Loucy (cell line): ENCODE measurements around the gene SFRP5.

ENCODE experiments used
- H2AFZ ChIP-seq: fragments of 200-600 bp; sonication (generic); 2 replicates; pipeline ENCODE4 v1.6.0; 2016; ENCODE audit warnings: antibody characterized with exemption, mild to moderate bottlenecking, low read length, moderate library complexity
- H3F3A ChIP-seq: fragments of 200-600 bp; 2 replicates; pipeline ENCODE4 v1.6.0; 2016; ENCODE audit warnings: antibody characterized with exemption, low read depth, mild to moderate bottlenecking
- H3K27me3 ChIP-seq: fragments of 200-600 bp; sonication (generic); 2 replicates; pipeline ENCODE4 v1.6.1; 2014; ENCODE audit warnings: low read length, mild to moderate bottlenecking; ENCODE audit not compliant: insufficient read depth, poor library complexity, severe bottlenecking
- H3K36me3 ChIP-seq: fragments of 200-600 bp; sonication (generic); 2 replicates; pipeline ENCODE4 v1.6.1; 2016; ENCODE audit warnings: low read length; ENCODE audit not compliant: insufficient read depth
- H3K4me1 ChIP-seq: fragments of 200-600 bp; sonication (generic); 2 replicates; pipeline ENCODE4 v1.5.1; 2014; ENCODE audit warnings: low read length, mild to moderate bottlenecking; ENCODE audit not compliant: insufficient read depth, poor library complexity, severe bottlenecking
- H3K4me2 ChIP-seq: fragments of 200-600 bp; sonication (generic); 2 replicates; pipeline ENCODE4 v1.6.0; 2014; ENCODE audit warnings: antibody characterized with exemption, low read length, low read depth, mild to moderate bottlenecking; ENCODE audit not compliant: poor library complexity, severe bottlenecking
- H3K4me3 ChIP-seq: fragments of 200-600 bp; sonication (generic); 2 replicates; pipeline ENCODE4 v1.5.1; 2014; ENCODE audit warnings: low read length, mild to moderate bottlenecking, mixed read lengths; ENCODE audit not compliant: poor library complexity, severe bottlenecking
- H3K79me2 ChIP-seq: fragments of 200-600 bp; sonication (generic); 2 replicates; pipeline ENCODE4 v1.6.1; 2014; ENCODE audit warnings: low read length; ENCODE audit not compliant: insufficient read depth
- H3K9ac ChIP-seq: fragments of 200-600 bp; sonication (generic); 2 replicates; pipeline ENCODE4 v1.6.0; 2014; ENCODE audit warnings: mild to moderate bottlenecking, low read depth, low read length, moderate library complexity; ENCODE audit not compliant: poor library complexity, severe bottlenecking
- H3K9me2 ChIP-seq: fragments of 200-600 bp; sonication (generic); replicated peaks from 2 replicates; pipeline ENCODE4 v1.6.1; 2016; ENCODE audit warnings: low read depth, low read length, mixed read lengths
- H3K9me3 ChIP-seq: fragments of 200-600 bp; sonication (generic); 2 replicates; pipeline ENCODE4 v1.6.1; 2014; ENCODE audit warnings: mild to moderate bottlenecking, antibody characterized with exemption, low read length, low read depth; ENCODE audit not compliant: insufficient read depth
- H4K20me1 ChIP-seq: fragments of 200-600 bp; sonication (generic); 2 replicates; pipeline ENCODE4 v1.6.0; 2014; ENCODE audit warnings: antibody characterized with exemption, low read length, mild to moderate bottlenecking; ENCODE audit not compliant: insufficient read depth, poor library complexity, severe bottlenecking
- EZH2phosphoT487 ChIP-seq: fragments of 200-600 bp; IDR thresholded peaks from 2 replicates; pipeline ENCODE4 v1.6.1; 2018; ENCODE audit warnings: antibody characterized with exemption, mild to moderate bottlenecking, moderate library complexity, borderline replicate concordance
- TF ChIP-seq, protein P1 (sequence below): fragments of 200-600 bp; sonication (generic); conservative IDR thresholded peaks from 2 replicates; pipeline ENCODE4 v1.5.1; 2014; ENCODE audit warnings: mild to moderate bottlenecking, antibody characterized with exemption, low read length

SFRP5 gene

DNA sequence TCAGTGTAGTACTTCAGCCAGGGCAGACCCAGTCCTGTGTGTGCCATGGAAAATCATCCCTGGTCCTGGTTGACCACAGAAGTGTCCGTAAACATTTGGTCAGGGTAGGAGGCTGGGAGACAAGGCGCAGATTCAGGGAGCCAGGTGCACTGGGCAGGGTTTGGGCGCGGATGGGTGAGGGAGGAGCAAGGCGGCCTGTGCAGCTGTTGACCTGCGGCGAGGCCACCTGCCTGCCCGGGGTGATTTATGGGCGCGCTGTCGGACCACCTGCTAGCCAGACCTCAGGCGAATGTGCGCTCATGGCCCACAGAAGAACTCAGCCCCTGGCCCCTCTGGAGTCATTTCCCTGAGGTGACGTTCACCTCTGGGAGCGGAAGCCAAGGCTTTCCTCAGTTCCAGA, 6.6 kb downstream of the SFRP5 start:
- Histone ChIP-seq H3K4me1 (peaks cover 22% of the 10 kb centered on the region), H3K4me2 (no peak overlapping the region)
- TF ChIP-seq, protein P1, sequence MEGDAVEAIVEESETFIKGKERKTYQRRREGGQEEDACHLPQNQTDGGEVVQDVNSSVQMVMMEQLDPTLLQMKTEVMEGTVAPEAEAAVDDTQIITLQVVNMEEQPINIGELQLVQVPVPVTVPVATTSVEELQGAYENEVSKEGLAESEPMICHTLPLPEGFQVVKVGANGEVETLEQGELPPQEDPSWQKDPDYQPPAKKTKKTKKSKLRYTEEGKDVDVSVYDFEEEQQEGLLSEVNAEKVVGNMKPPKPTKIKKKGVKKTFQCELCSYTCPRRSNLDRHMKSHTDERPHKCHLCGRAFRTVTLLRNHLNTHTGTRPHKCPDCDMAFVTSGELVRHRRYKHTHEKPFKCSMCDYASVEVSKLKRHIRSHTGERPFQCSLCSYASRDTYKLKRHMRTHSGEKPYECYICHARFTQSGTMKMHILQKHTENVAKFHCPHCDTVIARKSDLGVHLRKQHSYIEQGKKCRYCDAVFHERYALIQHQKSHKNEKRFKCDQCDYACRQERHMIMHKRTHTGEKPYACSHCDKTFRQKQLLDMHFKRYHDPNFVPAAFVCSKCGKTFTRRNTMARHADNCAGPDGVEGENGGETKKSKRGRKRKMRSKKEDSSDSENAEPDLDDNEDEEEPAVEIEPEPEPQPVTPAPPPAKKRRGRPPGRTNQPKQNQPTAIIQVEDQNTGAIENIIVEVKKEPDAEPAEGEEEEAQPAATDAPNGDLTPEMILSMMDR = no peak
- TF ChIP-seq EZH2phosphoT487 = no peak

DNA sequence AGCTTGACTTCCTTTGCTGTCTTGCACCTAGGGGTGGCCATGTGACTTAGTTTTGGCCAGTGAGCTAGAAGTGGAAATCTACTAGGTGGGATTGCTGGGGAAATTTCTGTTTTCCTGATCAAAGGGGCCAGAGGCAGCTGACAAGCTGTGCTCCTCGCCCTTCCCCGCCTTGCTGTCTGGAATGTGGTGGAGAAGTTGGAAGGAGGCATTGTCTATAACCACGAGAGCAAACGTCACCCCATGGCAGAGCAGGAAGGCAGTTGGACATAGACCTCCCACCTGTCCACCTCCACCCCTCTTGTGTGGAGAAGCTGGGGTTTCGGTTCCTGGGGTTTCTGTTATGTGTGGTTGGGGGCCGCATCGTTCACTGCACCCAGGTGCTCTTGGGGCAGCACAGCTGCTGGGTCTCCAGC, 7.3 kb downstream of the SFRP5 start:
- no peak overlapping the region for H3K4me2 ChIP-seq
- H3K79me2 ChIP-seq = no peaks in the 10 kb centered on the region
- H3K9ac ChIP-seq = no peak overlapping the region

More for the DNA sequence above, 6.6 kb downstream of the SFRP5 start:
- no peaks in the 10 kb centered on the region for H3F3A ChIP-seq
- H3K4me3 ChIP-seq = no peak overlapping the region
- peaks cover 21% of the 10 kb centered on the region; the same call in 1 of the 2 replicates for H3K36me3 ChIP-seq
- no peaks in the 10 kb centered on the region for H4K20me1 ChIP-seq
- H3K79me2 ChIP-seq = no peaks in the 10 kb centered on the region
- no peaks in the 10 kb centered on the region for H3K9me2 ChIP-seq
- no peak overlapping the region for H2AFZ ChIP-seq
- H3K9me3 ChIP-seq = no peaks in the 10 kb centered on the region
- no peak overlapping the region for H3K9ac ChIP-seq
- no peaks in the 10 kb centered on the region for H3K27me3 ChIP-seq

DNA sequence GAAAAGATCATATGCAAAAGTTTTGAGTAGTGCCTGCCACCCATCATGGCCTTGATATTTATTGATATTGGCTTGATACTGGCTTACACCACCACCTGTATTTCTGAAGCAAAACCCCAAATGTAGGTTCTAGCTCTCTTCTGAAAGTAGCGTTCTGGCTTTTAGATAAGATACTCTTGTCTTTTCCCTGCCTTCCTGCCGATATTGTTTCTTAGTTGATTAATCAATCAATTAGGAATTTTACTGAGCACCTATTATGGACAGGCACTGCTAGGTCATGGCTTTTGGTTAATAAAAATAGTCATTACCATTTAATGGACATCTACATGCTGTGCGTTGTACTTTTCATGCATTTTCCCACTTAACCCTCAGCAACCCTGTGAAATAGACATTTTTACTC, 7.9 kb downstream of the SFRP5 start:
- no peak for TF ChIP-seq EZH2phosphoT487
- TF ChIP-seq, protein P1 = no peak
- Histone ChIP-seq H3K4me3 (no peak overlapping the region), H3K9me2 (no peaks in the 10 kb centered on the region), H3K4me2 (no peak overlapping the region), H3K4me1 (peaks cover 12% of the 10 kb centered on the region), H4K20me1 (no peaks in the 10 kb centered on the region), H3K9ac (no peak overlapping the region), H3K27me3 (no peaks in the 10 kb centered on the region), H3F3A (no peaks in the 10 kb centered on the region), H3K79me2 (no peaks in the 10 kb centered on the region), H3K9me3 (no peaks in the 10 kb centered on the region), H2AFZ (no peak overlapping the region), H3K36me3 (peaks cover 33% of the 10 kb centered on the region; the same call in 1 of the 2 replicates)

More for the DNA sequence above, 7.3 kb downstream of the SFRP5 start:
- H3F3A ChIP-seq = no peaks in the 10 kb centered on the region
- no peak overlapping the region for H3K4me3 ChIP-seq
- H2AFZ ChIP-seq = no peak overlapping the region
- no peaks in the 10 kb centered on the region for H3K9me3 ChIP-seq
- peaks cover 18% of the 10 kb centered on the region for H3K4me1 ChIP-seq
- no peaks in the 10 kb centered on the region for H3K27me3 ChIP-seq
- TF ChIP-seq, protein P1 = no peak
- no peaks in the 10 kb centered on the region for H4K20me1 ChIP-seq
- peaks cover 28% of the 10 kb centered on the region; the same call in 1 of the 2 replicates for H3K36me3 ChIP-seq
- no peaks in the 10 kb centered on the region for H3K9me2 ChIP-seq
